Sigmoid colon (tissue), 4 donors: Measurements from ENCODE around the gene PCDHGA9.

Experiments
- POLR2A ChIP-seq, 2 donors: fragments of 450-650 bp; IDR thresholded peaks; one replicate each; pipeline ENCODE4 v1.6.1; 2016; ENCODE audit warnings: antibody characterized with exemption in 2 of 2, mild to moderate bottlenecking in 2 of 2, moderate library complexity in 2 of 2
- POLR2AphosphoS5 ChIP-seq, 4 donors: sonication (generic); formaldehyde crosslinking; IDR thresholded peaks; one replicate each; pipeline ENCODE4 v1.6.1; 2017; ENCODE audit warnings: antibody characterized with exemption in 4 of 4
- TF ChIP-seq, protein P1 (sequence below), 4 experiments: fragments of 450-650 bp in 3 of 4; fragments of 200-600 bp in 1 of 4; IDR thresholded peaks; one replicate each; pipeline ENCODE4 v1.5.1; 2016 to 2019; ENCODE audit warnings: antibody characterized with exemption in 4 of 4, mild to moderate bottlenecking in 3 of 4, moderate library complexity in 2 of 4

DNA sequence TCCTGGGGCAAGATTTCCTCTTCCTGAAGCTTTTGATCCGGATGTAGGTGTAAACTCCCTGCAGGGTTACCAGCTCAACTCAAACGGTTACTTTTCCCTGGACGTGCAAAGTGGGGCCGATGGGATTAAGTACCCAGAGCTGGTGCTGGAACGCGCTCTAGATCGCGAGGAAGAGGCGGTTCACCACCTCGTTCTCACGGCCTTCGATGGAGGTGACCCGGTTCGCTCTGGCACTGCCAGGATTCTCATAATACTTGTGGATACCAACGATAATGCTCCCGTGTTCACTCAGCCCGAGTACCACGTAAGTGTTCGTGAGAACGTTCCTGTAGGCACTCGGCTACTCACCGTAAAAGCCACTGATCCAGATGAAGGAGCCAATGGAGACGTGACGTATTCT, 46.9 kb upstream of the PCDHGA9 start:
- TF ChIP-seq POLR2A (IDR thresholded peaks at IDR 0.05): no peak
- TF ChIP-seq POLR2AphosphoS5 (IDR thresholded peaks at IDR 0.05): no peak
- TF ChIP-seq, protein P1, sequence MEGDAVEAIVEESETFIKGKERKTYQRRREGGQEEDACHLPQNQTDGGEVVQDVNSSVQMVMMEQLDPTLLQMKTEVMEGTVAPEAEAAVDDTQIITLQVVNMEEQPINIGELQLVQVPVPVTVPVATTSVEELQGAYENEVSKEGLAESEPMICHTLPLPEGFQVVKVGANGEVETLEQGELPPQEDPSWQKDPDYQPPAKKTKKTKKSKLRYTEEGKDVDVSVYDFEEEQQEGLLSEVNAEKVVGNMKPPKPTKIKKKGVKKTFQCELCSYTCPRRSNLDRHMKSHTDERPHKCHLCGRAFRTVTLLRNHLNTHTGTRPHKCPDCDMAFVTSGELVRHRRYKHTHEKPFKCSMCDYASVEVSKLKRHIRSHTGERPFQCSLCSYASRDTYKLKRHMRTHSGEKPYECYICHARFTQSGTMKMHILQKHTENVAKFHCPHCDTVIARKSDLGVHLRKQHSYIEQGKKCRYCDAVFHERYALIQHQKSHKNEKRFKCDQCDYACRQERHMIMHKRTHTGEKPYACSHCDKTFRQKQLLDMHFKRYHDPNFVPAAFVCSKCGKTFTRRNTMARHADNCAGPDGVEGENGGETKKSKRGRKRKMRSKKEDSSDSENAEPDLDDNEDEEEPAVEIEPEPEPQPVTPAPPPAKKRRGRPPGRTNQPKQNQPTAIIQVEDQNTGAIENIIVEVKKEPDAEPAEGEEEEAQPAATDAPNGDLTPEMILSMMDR (IDR thresholded peaks at IDR 0.05): no peak
